ENCODE data around the gene REN. TPM values are rescaled to one million over a fixed set of nuclear protein-coding genes. Genes with fewer than 3 reads are reported as not detected.

Gene REN
- polyA plus RNA-seq, 1 donor from 2014 or later: not detected

GRCh38 chr1:204132718-204133117 lies 33.4 kb downstream of the REN start:
- H3K9me2 ChIP-seq (ENCODE audit: insufficient read depth, low read length): no peaks in the 10 kb centered on the region
- H4K20me1 ChIP-seq (ENCODE audit: insufficient read depth): no peaks in the 10 kb centered on the region
- no peaks in the 10 kb centered on the region for H3K27me3 ChIP-seq (ENCODE audit: insufficient read depth, low read depth, low read length)
- H3K4me3 ChIP-seq (ENCODE audit: low read length): no peak overlapping the region
- H3F3A ChIP-seq (ENCODE audit: insufficient read depth, low read length, poor library complexity, severe bottlenecking): no peaks in the 10 kb centered on the region
- TF ChIP-seq, protein P1, sequence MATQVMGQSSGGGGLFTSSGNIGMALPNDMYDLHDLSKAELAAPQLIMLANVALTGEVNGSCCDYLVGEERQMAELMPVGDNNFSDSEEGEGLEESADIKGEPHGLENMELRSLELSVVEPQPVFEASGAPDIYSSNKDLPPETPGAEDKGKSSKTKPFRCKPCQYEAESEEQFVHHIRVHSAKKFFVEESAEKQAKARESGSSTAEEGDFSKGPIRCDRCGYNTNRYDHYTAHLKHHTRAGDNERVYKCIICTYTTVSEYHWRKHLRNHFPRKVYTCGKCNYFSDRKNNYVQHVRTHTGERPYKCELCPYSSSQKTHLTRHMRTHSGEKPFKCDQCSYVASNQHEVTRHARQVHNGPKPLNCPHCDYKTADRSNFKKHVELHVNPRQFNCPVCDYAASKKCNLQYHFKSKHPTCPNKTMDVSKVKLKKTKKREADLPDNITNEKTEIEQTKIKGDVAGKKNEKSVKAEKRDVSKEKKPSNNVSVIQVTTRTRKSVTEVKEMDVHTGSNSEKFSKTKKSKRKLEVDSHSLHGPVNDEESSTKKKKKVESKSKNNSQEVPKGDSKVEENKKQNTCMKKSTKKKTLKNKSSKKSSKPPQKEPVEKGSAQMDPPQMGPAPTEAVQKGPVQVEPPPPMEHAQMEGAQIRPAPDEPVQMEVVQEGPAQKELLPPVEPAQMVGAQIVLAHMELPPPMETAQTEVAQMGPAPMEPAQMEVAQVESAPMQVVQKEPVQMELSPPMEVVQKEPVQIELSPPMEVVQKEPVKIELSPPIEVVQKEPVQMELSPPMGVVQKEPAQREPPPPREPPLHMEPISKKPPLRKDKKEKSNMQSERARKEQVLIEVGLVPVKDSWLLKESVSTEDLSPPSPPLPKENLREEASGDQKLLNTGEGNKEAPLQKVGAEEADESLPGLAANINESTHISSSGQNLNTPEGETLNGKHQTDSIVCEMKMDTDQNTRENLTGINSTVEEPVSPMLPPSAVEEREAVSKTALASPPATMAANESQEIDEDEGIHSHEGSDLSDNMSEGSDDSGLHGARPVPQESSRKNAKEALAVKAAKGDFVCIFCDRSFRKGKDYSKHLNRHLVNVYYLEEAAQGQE (IDR thresholded peaks at IDR 0.05; ENCODE audit: borderline replicate concordance): no peak
- no peak for TF ChIP-seq RAD21 (conservative IDR thresholded peaks at IDR 0.05)
- H3K9me3 ChIP-seq (ENCODE audit: low read length): no peaks in the 10 kb centered on the region
- H2AFZ ChIP-seq (ENCODE audit: low read depth, low read length): no peak overlapping the region
- H3K4me2 ChIP-seq (ENCODE audit: low read length): no peak overlapping the region
- H3K27ac ChIP-seq (ENCODE audit: low read length): no peak overlapping the region
- H3K9ac ChIP-seq (ENCODE audit: low read length): no peak overlapping the region
- no peaks in the 10 kb centered on the region for H3K36me3 ChIP-seq (ENCODE audit: insufficient read depth, low read length)
- no peaks in the 10 kb centered on the region for H3K79me2 ChIP-seq (replicated peaks; ENCODE audit: insufficient read depth, low read length)

- no peaks in the 10 kb centered on the region for H3F3A ChIP-seq (ENCODE audit: insufficient read depth, low read length, poor library complexity, severe bottlenecking)
- no peaks in the 10 kb centered on the region for H3K27me3 ChIP-seq (ENCODE audit: insufficient read depth, low read depth, low read length)
These were observed 34.2 kb downstream of the REN start for GRCh38 chr1:204131978-204132377.

More at GRCh38 chr1:204131978-204132377, 34.2 kb downstream of the REN start:
- no peaks in the 10 kb centered on the region for H3K9me3 ChIP-seq (ENCODE audit: low read length)
- no peak overlapping the region for H3K27ac ChIP-seq (ENCODE audit: low read length)
- H3K4me3 ChIP-seq (ENCODE audit: low read length): no peak overlapping the region
- H3K9ac ChIP-seq (ENCODE audit: low read length): no peak overlapping the region
- no peak overlapping the region for H3K4me2 ChIP-seq (ENCODE audit: low read length)
- no peaks in the 10 kb centered on the region for H3K9me2 ChIP-seq (ENCODE audit: insufficient read depth, low read length)
- H4K20me1 ChIP-seq (ENCODE audit: insufficient read depth): no peaks in the 10 kb centered on the region
- no peak overlapping the region for H2AFZ ChIP-seq (ENCODE audit: low read depth, low read length)
- TF ChIP-seq SMC3 (conservative IDR thresholded peaks at IDR 0.05; ENCODE audit: poor library complexity) (no peak), RAD21 (conservative IDR thresholded peaks at IDR 0.05) (no peak), MXI1 (conservative IDR thresholded peaks at IDR 0.05; ENCODE audit: poor library complexity, severe bottlenecking) (no peak), TAF1 (IDR thresholded peaks at IDR 0.05; ENCODE audit: low read depth) (no peak), EZH2 (IDR thresholded peaks at IDR 0.05; ENCODE audit: borderline replicate concordance, insufficient read depth, low read length, poor library complexity, severe bottlenecking) (no peak), POLR2AphosphoS5 (IDR thresholded peaks at IDR 0.05) (no peak), EP300 (conservative IDR thresholded peaks at IDR 0.05; ENCODE audit: poor library complexity, severe bottlenecking) (no peak)
- TF ChIP-seq, protein P2, sequence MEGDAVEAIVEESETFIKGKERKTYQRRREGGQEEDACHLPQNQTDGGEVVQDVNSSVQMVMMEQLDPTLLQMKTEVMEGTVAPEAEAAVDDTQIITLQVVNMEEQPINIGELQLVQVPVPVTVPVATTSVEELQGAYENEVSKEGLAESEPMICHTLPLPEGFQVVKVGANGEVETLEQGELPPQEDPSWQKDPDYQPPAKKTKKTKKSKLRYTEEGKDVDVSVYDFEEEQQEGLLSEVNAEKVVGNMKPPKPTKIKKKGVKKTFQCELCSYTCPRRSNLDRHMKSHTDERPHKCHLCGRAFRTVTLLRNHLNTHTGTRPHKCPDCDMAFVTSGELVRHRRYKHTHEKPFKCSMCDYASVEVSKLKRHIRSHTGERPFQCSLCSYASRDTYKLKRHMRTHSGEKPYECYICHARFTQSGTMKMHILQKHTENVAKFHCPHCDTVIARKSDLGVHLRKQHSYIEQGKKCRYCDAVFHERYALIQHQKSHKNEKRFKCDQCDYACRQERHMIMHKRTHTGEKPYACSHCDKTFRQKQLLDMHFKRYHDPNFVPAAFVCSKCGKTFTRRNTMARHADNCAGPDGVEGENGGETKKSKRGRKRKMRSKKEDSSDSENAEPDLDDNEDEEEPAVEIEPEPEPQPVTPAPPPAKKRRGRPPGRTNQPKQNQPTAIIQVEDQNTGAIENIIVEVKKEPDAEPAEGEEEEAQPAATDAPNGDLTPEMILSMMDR (IDR thresholded peaks at IDR 0.05; ENCODE audit: poor library complexity, severe bottlenecking): no peak
- TF ChIP-seq, protein P1 (IDR thresholded peaks at IDR 0.05; ENCODE audit: borderline replicate concordance): no peak
- H3K79me2 ChIP-seq (replicated peaks; ENCODE audit: insufficient read depth, low read length): no peaks in the 10 kb centered on the region
- no peaks in the 10 kb centered on the region for H3K36me3 ChIP-seq (ENCODE audit: insufficient read depth, low read length)

Measured in neural cell (in vitro differentiated cells).